ENCODE data around the gene PHF21A.

Gene PHF21A

GRCh38 chr11:45884596-45885185 is 236.6 kb downstream of the PHF21A start:
- DNase-seq (ENCODE audit: low spot score): no peak

Measured in LoVo (cell line).